T1000 (cell line): ENCODE results near the gene RNU6-9.
"Not testable (repeated sequence)": the region's sequence is repeated elsewhere in the genome, so short reads cannot be mapped to it uniquely, and the experiment has no call there.

Experiments
- DNase-seq: peaks from one replicate; lab custom pipeline; 2025; ENCODE audit warnings: mixed read lengths; lab: John Stamatoyannopoulos, UW

The RNU6-9 gene

GRCh38 chr19:861756-862580 lies 31.3 kb upstream of the RNU6-9 start:
- DNase-seq: peak; percentile 35

GRCh38 chr19:862581-863314 lies 30.5 kb upstream of the RNU6-9 start:
- no peak for DNase-seq

DNA sequence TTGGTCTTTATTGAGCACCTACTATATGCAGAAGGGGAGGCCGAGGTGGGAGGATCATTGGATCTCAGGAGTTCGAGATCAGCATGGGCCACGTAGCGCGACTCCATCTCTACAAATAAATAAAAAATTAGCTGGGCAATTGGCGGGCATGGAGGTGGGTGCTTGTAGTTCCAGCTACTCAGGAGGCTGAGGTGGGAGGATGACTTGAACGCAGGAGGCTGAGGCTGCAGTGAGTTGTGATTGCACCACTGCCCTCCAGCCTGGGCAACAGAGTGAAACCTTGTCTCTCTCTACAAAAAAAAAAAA lies 30.0 kb upstream of the RNU6-9 start:
- no peak for DNase-seq

- no peak for DNase-seq
Measured at GRCh38 chr19:866769-867300, 26.4 kb upstream of the RNU6-9 start.

DNA sequence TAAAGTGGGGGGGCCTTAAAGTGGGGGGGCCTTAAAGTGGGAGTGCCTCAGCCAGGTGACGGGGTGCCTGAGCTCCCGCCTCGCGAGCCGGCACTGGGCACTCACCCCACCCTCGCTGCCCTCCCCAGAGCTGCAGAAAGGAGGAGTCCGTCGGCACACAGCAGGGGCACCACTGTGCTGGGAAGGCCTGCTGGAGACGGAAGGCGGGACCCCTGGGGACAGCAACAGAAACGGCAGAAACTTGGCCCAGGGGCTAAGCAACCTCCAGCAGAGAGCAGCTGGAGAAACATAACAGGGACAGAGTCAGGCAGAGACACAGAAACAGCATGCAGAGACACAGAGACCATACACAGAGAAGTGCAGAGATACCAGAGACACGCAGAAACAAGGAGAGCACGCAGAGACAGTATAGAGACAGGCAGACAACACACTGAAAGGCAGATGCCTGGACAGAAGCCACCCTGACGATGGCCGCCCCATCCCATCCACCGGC lies 25.9 kb upstream of the RNU6-9 start:
- DNase-seq: no peak

DNA sequence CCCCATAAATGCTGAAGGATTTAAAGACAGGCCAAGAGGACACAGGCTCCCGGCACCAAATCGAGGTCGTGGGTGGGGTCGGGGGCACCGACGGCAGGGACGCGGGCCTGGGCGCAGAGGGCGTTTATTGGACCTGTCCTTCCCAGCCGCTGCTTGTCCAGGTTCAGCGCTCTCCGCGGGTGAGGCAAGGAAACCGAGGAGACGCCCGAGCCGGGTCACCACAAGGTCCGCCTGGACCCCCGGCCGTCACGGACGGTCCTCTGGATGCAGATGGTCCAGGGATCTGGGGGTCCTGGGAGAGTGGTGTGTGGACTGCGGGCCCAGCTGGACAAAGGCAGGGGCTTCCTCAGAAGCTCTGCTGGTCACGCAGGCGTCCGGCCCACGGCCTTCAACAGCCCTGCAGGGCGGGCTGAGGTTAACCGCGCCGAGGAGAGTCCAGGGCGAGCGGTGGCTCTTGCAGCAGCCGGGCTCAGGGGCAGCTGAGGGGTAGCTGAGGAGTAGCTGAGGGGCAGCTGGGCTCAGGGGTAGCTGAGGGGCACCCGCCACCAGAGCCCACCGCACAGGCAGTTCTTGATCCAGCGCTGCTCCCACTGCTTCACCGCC lies 25.3 kb upstream of the RNU6-9 start:
- DNase-seq: no peak

DNA sequence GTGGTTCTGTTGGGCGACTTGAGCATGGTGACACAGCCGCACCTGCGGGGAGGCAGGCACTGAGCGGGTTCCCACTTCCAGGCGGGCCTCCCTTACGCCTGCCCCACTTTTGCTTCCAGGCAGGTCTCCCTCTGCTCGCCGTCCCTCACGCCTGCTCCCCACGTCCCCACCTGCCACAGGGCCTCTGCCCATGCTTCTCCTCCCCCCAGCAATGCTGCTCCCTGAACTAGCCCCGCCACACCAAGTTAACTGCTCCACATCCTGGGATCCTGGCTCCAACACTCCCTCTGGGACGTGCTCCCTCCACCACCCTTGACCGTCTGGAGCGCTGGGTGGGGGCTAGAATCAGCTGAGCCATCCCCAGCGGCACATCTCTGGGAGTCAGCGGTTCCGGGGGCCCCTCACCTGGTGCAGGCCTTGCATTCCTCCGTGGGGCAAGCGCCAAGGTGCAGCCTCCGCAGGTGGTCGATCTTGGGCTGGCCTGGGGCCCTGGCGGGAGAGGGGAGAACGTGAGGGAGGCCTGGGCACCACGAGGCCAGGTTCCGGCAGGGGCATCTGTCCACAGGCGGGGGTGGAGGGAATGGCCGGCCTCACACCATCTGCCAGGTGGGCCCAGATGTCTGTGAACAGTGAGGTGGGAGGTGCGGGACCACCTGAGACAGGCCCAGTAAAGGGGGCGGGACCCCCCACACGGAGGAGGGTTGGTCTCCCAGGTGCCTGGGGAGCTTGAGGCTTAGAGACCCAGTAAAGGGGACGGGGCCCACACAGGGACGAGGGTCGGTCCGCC lies 24.6 kb upstream of the RNU6-9 start:
- DNase-seq: no peak

DNA sequence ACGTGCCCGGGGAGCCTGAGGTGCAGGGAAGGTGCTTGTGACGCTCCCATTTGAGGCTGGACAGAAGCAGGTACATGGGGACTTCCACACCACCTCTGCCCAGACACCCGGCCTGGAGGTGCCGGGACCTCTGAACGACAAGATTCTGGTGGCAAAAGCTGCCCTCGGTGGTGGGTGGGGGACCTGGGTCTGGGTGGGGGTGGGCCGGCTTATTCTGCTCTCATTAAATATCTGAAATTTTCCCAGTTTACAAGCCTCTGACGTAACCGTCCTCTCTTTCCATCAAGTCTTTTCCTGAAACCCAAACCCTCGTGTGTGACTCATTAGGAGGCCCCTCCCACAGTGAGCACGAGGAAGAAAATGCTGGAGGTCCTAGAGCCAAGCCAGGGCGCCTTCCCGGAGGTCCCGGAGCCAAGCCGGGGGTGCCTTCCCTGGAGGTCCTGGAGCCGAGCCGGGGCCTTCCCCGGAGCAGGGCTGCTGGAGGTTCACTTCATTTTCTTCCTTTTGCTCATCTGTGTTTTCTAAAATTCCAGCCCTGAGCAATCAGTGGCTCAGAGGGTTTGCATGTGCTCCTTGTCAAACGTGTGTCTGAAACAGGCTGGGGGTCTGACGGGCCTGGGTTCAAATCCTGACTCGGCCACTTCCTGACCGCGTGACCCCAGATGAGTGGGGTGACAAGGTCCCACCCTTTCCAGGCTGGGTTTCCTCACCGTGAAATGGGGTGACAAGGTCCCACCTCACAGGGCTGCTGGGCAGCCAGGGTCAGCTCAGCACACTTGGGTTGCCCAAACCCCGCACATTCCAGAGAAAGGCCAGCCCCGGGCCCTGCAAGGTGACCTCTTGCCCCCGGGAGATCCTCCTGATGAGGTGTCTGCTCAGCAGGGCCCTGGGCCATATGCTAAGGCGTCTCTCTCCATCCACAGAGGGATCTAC lies 23.8 kb upstream of the RNU6-9 start:
- DNase-seq: peak; percentile 83

DNA sequence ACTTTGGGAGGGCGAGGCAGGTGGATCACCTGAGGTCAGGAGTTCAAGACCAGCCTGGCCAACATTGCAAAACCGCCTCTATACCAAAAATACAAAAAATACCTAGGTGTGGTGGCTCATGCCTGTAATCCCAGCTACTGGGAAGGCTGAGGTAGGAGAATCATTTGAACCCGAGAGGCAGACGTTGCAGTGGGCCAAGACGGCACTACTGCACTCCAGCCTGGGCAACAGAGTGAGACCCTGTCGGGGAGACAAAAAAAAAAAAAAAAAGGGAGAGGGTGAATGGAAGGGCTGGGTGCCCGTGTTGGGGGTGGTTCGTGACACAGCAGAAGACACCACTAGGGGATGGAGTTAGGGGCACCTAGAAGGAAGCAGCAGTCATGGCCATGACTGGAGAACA lies 23.0 kb upstream of the RNU6-9 start:
- no peak for DNase-seq

DNA sequence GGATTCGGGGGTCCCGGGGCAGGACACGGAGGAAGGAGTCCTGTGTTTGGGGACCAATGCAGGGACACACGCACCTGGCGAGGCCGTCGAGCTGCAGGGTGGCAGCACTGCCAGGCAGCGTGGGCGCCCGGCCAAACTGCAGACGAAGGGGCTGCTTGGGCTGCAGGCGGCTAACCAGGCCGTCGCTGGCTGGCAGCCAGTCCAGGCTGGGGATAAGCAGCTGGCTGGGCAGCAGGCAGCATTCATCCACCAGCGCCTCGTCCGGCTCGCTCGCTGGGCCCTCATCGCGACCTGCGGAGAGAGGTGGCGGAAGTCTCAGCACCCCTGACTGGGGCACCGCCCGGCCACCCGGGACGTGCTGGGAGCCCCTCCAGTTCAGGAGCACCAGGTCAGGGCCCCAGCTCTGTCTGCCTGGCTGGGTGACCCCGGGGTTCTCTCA lies 22.3 kb upstream of the RNU6-9 start:
- no peak for DNase-seq

- peak; percentile 30 for DNase-seq
Measured at GRCh38 chr19:871446-872265, 21.6 kb upstream of the RNU6-9 start.

DNA sequence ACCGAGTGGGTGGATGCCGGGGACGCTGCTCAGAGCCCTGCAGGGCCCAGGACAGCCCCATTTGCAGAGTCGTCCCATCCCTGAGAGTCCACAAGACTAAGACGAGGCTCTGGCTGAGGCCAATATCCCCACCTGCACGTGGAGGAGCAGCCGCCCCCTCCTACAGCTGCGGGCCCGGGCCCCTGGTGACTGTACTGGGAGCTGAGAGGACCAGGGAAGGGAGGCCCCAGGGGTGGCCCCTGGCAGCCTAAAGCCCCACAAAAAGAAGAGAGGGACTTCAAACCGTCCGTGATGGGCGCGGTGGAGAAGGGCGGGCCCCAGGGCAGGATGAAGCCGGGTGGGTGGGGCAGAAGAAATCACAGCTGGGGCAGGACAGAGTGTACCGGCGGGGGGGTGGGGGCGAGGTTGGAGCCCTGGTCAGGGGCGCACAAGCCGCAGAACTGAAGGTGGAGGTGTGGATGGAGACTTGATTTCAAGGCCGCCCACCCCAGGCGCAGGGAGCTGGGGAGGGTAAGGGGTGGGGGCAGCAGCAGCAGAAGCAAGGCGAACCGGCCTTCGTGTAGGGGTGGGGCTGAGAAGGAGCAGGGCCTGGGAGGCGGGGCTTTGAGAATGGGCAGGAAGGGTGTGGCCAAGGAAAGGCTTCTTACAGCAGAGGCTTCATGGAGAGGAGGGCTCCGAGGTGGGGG lies 20.9 kb upstream of the RNU6-9 start:
- DNase-seq: peak; percentile 89

- peak; percentile 86 for DNase-seq
Measured at GRCh38 chr19:873084-873483, 20.2 kb upstream of the RNU6-9 start.

GRCh38 chr19:873561-874041 lies 19.7 kb upstream of the RNU6-9 start:
- no peak for DNase-seq

DNA sequence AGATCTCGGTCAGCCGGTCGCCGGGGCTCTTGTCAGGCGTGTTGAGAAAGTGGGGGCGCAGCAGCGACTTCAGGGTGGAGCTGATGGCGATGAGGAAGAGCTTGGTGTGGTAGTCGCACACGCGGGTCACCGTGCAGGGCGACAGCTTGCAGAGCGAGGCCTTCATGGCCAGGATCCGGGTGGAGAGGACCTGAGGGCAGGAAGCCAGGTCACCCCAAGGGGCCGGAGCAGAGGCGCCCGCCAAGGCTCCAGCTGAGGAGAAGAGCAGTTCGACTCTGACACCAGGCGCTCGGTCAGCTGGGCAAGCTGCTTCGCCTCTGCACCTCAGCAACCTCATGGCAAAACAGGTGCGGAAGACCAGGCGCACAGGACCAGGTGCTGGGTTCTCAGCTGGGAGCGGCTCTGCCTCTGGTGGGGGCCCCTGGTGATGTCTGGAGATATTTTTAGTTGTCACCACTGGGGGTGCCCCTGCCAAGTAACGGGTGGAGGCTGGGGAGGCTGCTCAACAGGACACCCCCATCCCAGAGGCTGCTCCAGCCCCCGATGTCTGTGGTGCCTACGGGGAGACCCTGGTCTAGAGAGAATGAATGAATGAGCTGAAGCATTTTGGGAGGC lies 17.9 kb upstream of the RNU6-9 start:
- no peak for DNase-seq

DNA sequence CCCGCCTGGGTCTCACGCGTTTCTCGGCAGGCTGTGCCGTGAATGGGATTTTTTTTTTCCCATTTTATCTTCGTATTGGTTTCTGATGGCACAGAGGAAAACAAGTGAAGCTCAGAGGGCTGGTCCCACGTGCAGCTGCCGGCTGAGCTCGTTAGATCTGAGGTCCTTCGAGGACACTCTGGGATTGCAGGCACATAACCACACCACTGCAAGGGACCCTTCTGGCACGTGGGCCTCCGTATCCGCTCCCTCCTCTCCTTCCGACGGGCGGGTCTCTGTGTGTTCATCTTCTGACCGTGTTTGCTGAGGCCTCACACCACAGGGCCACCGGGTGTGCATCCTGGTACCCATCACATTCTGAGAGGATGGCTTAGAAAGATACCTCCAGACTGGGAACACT lies 17.2 kb upstream of the RNU6-9 start:
- no peak for DNase-seq

GRCh38 chr19:876780-877314 lies 16.4 kb upstream of the RNU6-9 start:
- DNase-seq: no peak

- DNase-seq: not testable (repeated sequence)
Measured at GRCh38 chr19:877992-878660, 15.2 kb upstream of the RNU6-9 start.
